Neural progenitor cell (in vitro differentiated cells): ENCODE results near the gene FGD4.

Experiments
- EZH2 ChIP-seq: fragments of 200-600 bp; sonication (generic); IDR thresholded peaks from 2 replicates; pipeline ENCODE4 v1.6.1; 2017; ENCODE audit warnings: antibody characterized with exemption, mild to moderate bottlenecking, moderate library complexity
- TF ChIP-seq, protein P1 (sequence below): fragments of 200-600 bp; sonication (generic); IDR thresholded peaks from 2 replicates; pipeline ENCODE4 v1.5.1; 2017; ENCODE audit warnings: antibody characterized with exemption, mild to moderate bottlenecking

DNA sequence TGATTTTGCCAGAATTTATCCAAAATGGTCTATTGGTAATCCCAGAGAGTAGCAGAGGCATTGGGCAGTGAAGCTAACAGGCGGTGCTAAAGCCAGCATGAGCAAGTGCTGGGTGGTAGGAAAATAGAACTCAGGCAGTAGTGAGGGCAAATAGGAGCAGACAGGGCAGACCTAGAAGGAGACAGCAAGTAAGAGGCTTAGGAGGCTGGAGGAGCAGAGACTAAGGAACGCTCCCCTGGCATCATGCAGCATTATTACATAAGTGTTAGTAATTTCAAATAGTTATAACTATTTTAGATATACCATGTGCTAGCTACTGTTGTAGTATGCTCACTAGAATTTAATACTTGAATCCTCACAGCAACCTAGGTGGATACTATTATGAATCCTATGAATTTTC is 151.7 kb downstream of the FGD4 start:
- TF ChIP-seq, protein P1, sequence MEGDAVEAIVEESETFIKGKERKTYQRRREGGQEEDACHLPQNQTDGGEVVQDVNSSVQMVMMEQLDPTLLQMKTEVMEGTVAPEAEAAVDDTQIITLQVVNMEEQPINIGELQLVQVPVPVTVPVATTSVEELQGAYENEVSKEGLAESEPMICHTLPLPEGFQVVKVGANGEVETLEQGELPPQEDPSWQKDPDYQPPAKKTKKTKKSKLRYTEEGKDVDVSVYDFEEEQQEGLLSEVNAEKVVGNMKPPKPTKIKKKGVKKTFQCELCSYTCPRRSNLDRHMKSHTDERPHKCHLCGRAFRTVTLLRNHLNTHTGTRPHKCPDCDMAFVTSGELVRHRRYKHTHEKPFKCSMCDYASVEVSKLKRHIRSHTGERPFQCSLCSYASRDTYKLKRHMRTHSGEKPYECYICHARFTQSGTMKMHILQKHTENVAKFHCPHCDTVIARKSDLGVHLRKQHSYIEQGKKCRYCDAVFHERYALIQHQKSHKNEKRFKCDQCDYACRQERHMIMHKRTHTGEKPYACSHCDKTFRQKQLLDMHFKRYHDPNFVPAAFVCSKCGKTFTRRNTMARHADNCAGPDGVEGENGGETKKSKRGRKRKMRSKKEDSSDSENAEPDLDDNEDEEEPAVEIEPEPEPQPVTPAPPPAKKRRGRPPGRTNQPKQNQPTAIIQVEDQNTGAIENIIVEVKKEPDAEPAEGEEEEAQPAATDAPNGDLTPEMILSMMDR: no peak
- TF ChIP-seq EZH2: no peak
